ENCODE results near the gene MTOR. TPM values are rescaled to one million over a fixed set of nuclear protein-coding genes. Genes with fewer than 3 reads are reported as not detected.
A peak's percentile ranks its signal among the peaks of the same experiment; 100 is the strongest.
"Not testable (repeated sequence)": the region's sequence is repeated elsewhere in the genome, so short reads cannot be mapped to it uniquely, and the experiment has no call there.

Gene MTOR
- total RNA-seq, 4 donors from 2014 or later: 40.4 to 51.4 (median 49.6) TPM

DNA sequence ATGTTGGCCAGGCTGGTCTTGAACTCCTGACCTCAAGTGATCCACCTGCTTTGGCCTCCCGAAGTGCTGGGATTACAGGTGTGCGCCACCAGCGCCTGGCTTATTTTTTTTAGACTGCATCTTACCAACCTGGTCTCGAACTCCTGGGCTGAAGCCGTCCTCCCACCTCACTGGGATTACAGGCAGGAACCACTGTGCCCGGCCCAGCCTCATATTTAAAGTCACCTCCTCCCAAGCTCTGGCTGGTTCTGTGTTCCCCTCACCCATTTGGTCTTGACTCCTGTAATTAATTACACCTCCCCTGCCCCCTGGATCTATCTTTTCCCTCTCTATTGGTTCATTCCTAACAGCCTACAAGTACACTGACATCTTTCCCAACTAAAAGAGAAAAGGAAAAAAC lies 161.0 kb downstream of the MTOR start:
- Histone ChIP-seq H3K27me3 (no peaks in the 10 kb centered on the region), H3K4me3 (no peak overlapping the region), H3K4me1 (peaks cover 0 to 22% (median 11%) of the 10 kb centered on the region in 4 donors), H3K9me3 (no peaks in the 10 kb centered on the region), H3K27ac (no peak overlapping the region), H3K36me3 (peaks cover 0 to 29% (median 5%) of the 10 kb centered on the region in 3 donors)
- 95 to 96% methylated on average over 6 of the region's 6 CpGs for WGBS, 2 donors
- TF ChIP-seq, protein P1, sequence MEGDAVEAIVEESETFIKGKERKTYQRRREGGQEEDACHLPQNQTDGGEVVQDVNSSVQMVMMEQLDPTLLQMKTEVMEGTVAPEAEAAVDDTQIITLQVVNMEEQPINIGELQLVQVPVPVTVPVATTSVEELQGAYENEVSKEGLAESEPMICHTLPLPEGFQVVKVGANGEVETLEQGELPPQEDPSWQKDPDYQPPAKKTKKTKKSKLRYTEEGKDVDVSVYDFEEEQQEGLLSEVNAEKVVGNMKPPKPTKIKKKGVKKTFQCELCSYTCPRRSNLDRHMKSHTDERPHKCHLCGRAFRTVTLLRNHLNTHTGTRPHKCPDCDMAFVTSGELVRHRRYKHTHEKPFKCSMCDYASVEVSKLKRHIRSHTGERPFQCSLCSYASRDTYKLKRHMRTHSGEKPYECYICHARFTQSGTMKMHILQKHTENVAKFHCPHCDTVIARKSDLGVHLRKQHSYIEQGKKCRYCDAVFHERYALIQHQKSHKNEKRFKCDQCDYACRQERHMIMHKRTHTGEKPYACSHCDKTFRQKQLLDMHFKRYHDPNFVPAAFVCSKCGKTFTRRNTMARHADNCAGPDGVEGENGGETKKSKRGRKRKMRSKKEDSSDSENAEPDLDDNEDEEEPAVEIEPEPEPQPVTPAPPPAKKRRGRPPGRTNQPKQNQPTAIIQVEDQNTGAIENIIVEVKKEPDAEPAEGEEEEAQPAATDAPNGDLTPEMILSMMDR (IDR thresholded peaks at IDR 0.05): no peak
- no peak for DNase-seq (ENCODE audit: low spot score in 2 of 2)

GRCh38 chr1:11100806-11101205 lies 161.5 kb downstream of the MTOR start:
- DNase-seq (ENCODE audit: low spot score in 2 of 2); H3K4me3 ChIP-seq; H3K27me3 ChIP-seq; H3K27ac ChIP-seq; H3K9me3 ChIP-seq: not testable (repeated sequence)
- WGBS, 2 donors: 95 to 96% methylated on average over 17 of the region's 17 CpGs
- peaks cover 0 to 22% (median 11%) of the 10 kb centered on the region in 4 donors for H3K4me1 ChIP-seq
- peaks cover 0 to 29% (median 10%) of the 10 kb centered on the region in 3 donors for H3K36me3 ChIP-seq

DNA sequence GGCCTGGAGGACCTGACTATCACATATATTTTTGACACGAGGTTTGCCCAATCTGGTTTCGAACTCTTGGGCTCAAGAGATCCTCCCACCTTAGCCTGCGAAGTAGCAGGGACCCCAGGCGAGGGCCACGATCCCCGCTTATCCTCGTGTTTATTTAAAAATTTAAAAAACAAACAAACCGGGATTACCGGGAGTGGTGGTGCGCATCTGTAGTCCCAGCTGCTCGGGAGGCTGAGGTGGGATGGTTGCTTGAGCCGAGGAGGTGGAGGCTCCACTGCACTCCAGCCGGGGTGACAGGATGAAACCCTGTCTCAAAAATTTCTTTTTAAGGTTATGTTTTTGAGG lies 162.2 kb downstream of the MTOR start:
- WGBS, 2 donors: 62 to 70% methylated on average over 13 of the region's 13 CpGs
- no peak for TF ChIP-seq POLR2A (IDR thresholded peaks at IDR 0.05)
- TF ChIP-seq, protein P1 (IDR thresholded peaks at IDR 0.05): no peak
- no peak for TF ChIP-seq EP300 (IDR thresholded peaks at IDR 0.05)
- DNase-seq (ENCODE audit: low spot score in 2 of 2): no peak
- peak overlapping the region; percentile 72 to 98 (median 83) for H3K4me3 ChIP-seq
- H3K27ac ChIP-seq: peak overlapping the region; percentile 35 to 92 (median 86)
- peaks cover 0 to 22% (median 11%) of the 10 kb centered on the region in 4 donors for H3K4me1 ChIP-seq
- no peaks in the 10 kb centered on the region for H3K9me3 ChIP-seq
- no peaks in the 10 kb centered on the region for H3K27me3 ChIP-seq
- peaks cover 0 to 29% (median 12%) of the 10 kb centered on the region in 3 donors for H3K36me3 ChIP-seq

DNA sequence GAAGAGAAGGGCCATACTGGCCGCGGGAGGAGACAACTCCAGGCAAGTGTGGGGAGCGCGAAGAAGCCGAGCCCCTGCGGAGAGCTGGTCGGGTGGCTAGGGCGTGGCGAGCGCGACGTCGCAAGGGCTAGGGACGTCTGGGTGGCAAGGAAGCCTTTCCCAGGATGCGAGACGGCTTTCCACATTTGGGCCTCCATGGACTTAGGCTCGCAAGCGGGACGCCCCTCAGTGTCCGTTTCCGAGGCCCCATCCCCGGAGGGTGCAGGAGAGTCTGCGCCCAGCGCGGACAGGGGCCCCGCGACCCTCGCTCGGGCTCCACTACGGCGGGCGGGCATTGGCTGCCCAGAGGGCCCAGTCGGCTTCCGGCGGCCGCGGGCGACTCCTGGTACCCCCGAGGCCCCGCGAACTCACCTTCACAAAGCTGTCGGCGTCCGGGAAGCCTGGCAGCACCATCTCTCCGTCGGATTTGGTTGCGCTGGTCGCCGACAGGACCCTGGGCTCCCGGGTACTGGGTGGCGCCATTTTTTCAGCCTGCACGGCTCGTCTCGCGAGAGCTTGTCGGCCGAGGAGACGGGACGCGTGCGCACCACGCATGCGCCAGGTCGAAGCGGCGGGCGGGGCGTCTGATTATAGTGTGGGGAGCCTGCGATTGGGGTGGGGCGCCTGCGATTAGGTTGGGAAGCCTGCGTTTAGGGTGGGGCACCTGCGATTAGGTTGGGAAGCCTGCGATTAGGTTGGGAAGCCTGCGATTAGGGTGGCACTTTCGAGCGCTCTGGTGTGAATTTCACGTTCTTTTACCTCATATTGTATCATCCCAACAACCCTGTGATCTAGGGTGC lies 162.8 kb downstream of the MTOR start, which contains the start of gene EXOSC10:
EXOSC10 (minus strand) TSS at position 560 of the 839 bp plus-strand sequence; CDS start at position 522, 38 bp downstream.
- H3K27ac ChIP-seq: peak within 1 kb of the TSS; percentile 35 to 92 (median 86)
- WGBS, 2 donors: 1% methylated on average over 27 to 50 of the region's 78 CpGs

GRCh38 chr1:11098931-11099309 lies 163.4 kb downstream of the MTOR start:
- H3K27me3 ChIP-seq: no peaks in the 10 kb centered on the region
- 10% methylated on average over 5 of the region's 5 CpGs for WGBS, 2 donors
- peaks cover 0 to 22% (median 11%) of the 10 kb centered on the region in 4 donors for H3K4me1 ChIP-seq
- peak overlapping the region; percentile 72 to 98 (median 83) for H3K4me3 ChIP-seq
- DNase-seq (ENCODE audit: low spot score in 2 of 2): no peak
- TF ChIP-seq EP300 (IDR thresholded peaks at IDR 0.05): no peak
- TF ChIP-seq, protein P1 (IDR thresholded peaks at IDR 0.05): no peak
- no peak for TF ChIP-seq POLR2A (IDR thresholded peaks at IDR 0.05)
- peak overlapping the region in 3 of 4 donors; percentile 86 to 92 (median 86) for H3K27ac ChIP-seq
- H3K9me3 ChIP-seq: no peaks in the 10 kb centered on the region
- peaks cover 0 to 36% (median 23%) of the 10 kb centered on the region in 3 donors for H3K36me3 ChIP-seq

More for the DNA sequence above, 162.8 kb downstream of the MTOR start, which contains the start of gene EXOSC10:
- Histone ChIP-seq H3K9me3 (no peaks in the 10 kb centered on the region), H3K27me3 (no peaks in the 10 kb centered on the region), H3K4me1 (peaks cover 0 to 22% (median 11%) of the 10 kb centered on the region in 4 donors), H3K36me3 (peaks cover 0 to 30% (median 17%) of the 10 kb centered on the region in 3 donors), H3K4me3 (peak within 1 kb of the TSS; percentile 72 to 98 (median 83))
- TF ChIP-seq EP300 (IDR thresholded peaks at IDR 0.05) (peak; percentile 65 to 83), POLR2A (IDR thresholded peaks at IDR 0.05) (peak; percentile 22 to 67)
- TF ChIP-seq, protein P1 (IDR thresholded peaks at IDR 0.05): no peak
- peak; percentile 92 for DNase-seq (ENCODE audit: low spot score in 2 of 2)

- not testable (repeated sequence) for H3K4me3 ChIP-seq; DNase-seq (ENCODE audit: low spot score in 2 of 2); H3K27ac ChIP-seq; H3K27me3 ChIP-seq; H3K9me3 ChIP-seq; H3K4me1 ChIP-seq
- 91 to 95% methylated on average over 3 of the region's 3 CpGs for WGBS, 2 donors
- peaks cover 0 to 89% (median 20%) of the 10 kb centered on the region in 3 donors for H3K36me3 ChIP-seq
Measured at GRCh38 chr1:11083784-11084183, 178.6 kb downstream of the MTOR start.
